Progenitor cell of endocrine pancreas (in vitro differentiated cells): Measurements from ENCODE around the gene CORIN. TPM values are rescaled to one million over a fixed set of nuclear protein-coding genes. Genes with fewer than 3 reads are reported as not detected.

ENCODE experiments used
- DNase-seq: peaks from one replicate; pipeline ENCODE4 v3.0.0; 2021; ENCODE audit warnings: low spot score; ENCODE audit not compliant: unreplicated experiment
- H3K27ac Mint-ChIP-seq: 2 replicates; pipeline ENCODE4 v1.8.0; 2021; ENCODE audit warnings: mild to moderate bottlenecking, moderate library complexity, mixed read lengths
- H3K27me3 Mint-ChIP-seq: 2 replicates; pipeline ENCODE4 v1.8.0; 2021; ENCODE audit warnings: mixed read lengths
- H3K36me3 Mint-ChIP-seq: 2 replicates; pipeline ENCODE4 v1.8.0; 2022; ENCODE audit warnings: mixed read lengths; ENCODE audit not compliant: insufficient read depth
- H3K4me1 Mint-ChIP-seq: 2 replicates; pipeline ENCODE4 v1.8.0; 2021; ENCODE audit warnings: low read depth, mixed read lengths
- H3K4me3 Mint-ChIP-seq: 2 replicates; pipeline ENCODE4 v1.8.0; 2021; ENCODE audit warnings: low read depth, mild to moderate bottlenecking, moderate library complexity, mixed read lengths
- H3K9me3 Mint-ChIP-seq: 2 replicates; pipeline ENCODE4 v1.8.0; 2021; ENCODE audit warnings: low read depth, mixed read lengths
- CTCF ChIP-seq: fragments of 200-600 bp; sonication (generic); IDR thresholded peaks from one replicate; pipeline ENCODE4 v1.5.0; 2021; ENCODE audit warnings: antibody characterized with exemption, mild to moderate bottlenecking; ENCODE audit not compliant: unreplicated experiment
- total RNA-seq: library from RNA; stranded (reverse); gene quantifications from 2 replicates; pipeline ENCODE4 v1.2.1, GENCODE V29; 2021

CORIN gene
- total RNA-seq, 1 donor from 2014 or later, result 0.84 TPM

GRCh38 chr4:47791965-47792364, 45.9 kb downstream of the CORIN start:
- TF ChIP-seq CTCF, result no peak
- no peak for DNase-seq
- Mint-ChIP-seq H3K36me3 (no peaks in the 10 kb centered on the region), H3K4me3 (no peak overlapping the region), H3K4me1 (no peaks in the 10 kb centered on the region), H3K27me3 (no peaks in the 10 kb centered on the region), H3K9me3 (peaks cover 4% of the 10 kb centered on the region), H3K27ac (no peak overlapping the region)

GRCh38 chr4:47790105-47790504, 47.8 kb downstream of the CORIN start:
- Mint-ChIP-seq H3K4me1 (peaks cover 2% of the 10 kb centered on the region), H3K27ac (no peak overlapping the region), H3K4me3 (no peak overlapping the region), H3K27me3 (no peaks in the 10 kb centered on the region), H3K36me3 (no peaks in the 10 kb centered on the region), H3K9me3 (peaks cover 4% of the 10 kb centered on the region)
- no peak for TF ChIP-seq CTCF
- no peak for DNase-seq

DNA sequence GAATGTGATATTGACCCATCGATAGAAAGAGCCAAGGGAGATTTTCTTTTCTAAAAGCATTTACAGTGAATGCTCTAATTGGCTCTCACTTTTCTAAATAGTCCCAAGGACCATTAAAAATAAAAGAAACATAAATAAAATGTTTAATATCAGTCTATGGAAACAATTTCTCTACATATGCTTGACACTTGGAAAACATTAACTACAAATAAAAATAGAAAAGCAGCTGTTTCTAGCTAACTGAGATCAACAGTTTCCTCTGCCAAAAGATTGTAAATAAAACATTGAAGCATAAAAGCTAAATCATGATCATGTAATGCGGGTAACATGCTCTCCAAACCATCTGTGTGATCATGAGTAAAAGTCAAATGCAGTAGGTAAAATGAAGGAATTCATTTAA, 49.7 kb downstream of the CORIN start:
- no peak overlapping the region for H3K27ac Mint-ChIP-seq
- peaks cover 2% of the 10 kb centered on the region for H3K4me1 Mint-ChIP-seq
- no peak for TF ChIP-seq CTCF
- no peak for DNase-seq
- no peaks in the 10 kb centered on the region for H3K36me3 Mint-ChIP-seq
- H3K27me3 Mint-ChIP-seq, result no peaks in the 10 kb centered on the region
- H3K9me3 Mint-ChIP-seq, result peaks cover 4% of the 10 kb centered on the region
- H3K4me3 Mint-ChIP-seq, result no peak overlapping the region

DNA sequence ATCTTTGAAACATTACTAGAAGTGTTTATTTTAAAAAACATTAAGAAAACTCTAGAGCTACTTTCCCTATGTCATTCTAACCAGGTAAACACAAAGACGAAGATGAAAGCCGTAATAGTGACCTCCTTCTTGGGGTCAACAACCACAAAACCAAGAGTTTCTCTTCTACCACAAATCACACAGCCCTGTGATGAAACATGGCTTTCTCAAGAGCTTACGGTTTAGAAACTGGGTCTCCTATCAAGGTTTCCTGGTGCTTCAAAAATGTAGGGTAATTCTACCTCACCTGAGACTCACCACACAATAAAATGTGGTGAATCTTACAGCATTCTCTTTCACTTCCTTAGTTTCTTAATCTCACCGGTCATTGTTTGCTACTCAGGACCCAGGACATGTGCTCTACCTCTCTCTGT, 50.9 kb downstream of the CORIN start:
- H3K27ac Mint-ChIP-seq, result no peak overlapping the region
- no peak for DNase-seq
- H3K4me1 Mint-ChIP-seq, result peaks cover 2% of the 10 kb centered on the region
- no peak overlapping the region for H3K4me3 Mint-ChIP-seq
- no peaks in the 10 kb centered on the region for H3K27me3 Mint-ChIP-seq
- H3K9me3 Mint-ChIP-seq, result peaks cover 4% of the 10 kb centered on the region
- no peak for TF ChIP-seq CTCF
- no peaks in the 10 kb centered on the region for H3K36me3 Mint-ChIP-seq

DNA sequence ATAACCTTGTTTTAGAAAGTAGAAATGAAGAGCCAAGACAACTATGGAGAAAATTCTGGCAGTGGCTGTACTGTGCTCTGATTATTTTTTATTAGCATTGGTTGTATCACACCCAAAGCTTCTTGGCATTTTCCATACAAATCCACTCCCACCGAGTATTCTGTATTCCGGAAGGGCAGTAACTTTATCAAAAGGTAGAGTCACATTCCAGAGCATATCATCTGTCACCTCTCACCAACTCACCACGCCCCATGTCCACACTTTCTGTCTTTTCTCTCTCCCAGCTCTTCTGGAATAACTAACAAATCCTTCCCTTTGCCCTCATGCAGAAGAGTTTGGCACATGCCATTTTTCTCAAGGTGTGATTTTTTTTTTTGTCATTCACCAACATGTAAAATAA, 52.7 kb downstream of the CORIN start:
- peaks cover 2% of the 10 kb centered on the region for H3K4me1 Mint-ChIP-seq
- no peak overlapping the region for H3K4me3 Mint-ChIP-seq
- H3K9me3 Mint-ChIP-seq, result no peaks in the 10 kb centered on the region
- H3K27ac Mint-ChIP-seq, result no peak overlapping the region
- H3K27me3 Mint-ChIP-seq, result no peaks in the 10 kb centered on the region
- no peak for DNase-seq
- no peak for TF ChIP-seq CTCF
- no peaks in the 10 kb centered on the region for H3K36me3 Mint-ChIP-seq

- Mint-ChIP-seq H3K27ac (no peak overlapping the region), H3K4me3 (no peak overlapping the region), H3K36me3 (no peaks in the 10 kb centered on the region), H3K9me3 (no peaks in the 10 kb centered on the region), H3K27me3 (no peaks in the 10 kb centered on the region), H3K4me1 (peaks cover 2% of the 10 kb centered on the region)
- DNase-seq, result no peak
- no peak for TF ChIP-seq CTCF
Observed at GRCh38 chr4:47784222-47784621, 53.6 kb downstream of the CORIN start.
